ENCODE data around the gene SLC4A1AP. TPM values are rescaled to one million over a fixed set of nuclear protein-coding genes. Genes with fewer than 3 reads are reported as not detected.
"Not testable (repeated sequence)": the region's sequence is repeated elsewhere in the genome, so short reads cannot be mapped to it uniquely, and the experiment has no call there.

Gene SLC4A1AP
- total RNA-seq, 1 experiment from 2014 or later: 27.6 TPM

GRCh38 chr2:27647289-27647688 is 16.4 kb upstream of the SLC4A1AP start:
- in situ Hi-C loops (cut with HindIII; ENCODE audit: low pct_unique_long_range_greater_than_20kb, low sequenced_read_pairs): no loop called here
- no peak for DNase-seq (ENCODE audit: low read depth)

- no peak for DNase-seq (ENCODE audit: low read depth)
- in situ Hi-C loops (cut with HindIII; ENCODE audit: low pct_unique_long_range_greater_than_20kb, low sequenced_read_pairs): no loop called here
Observed at GRCh38 chr2:27647737-27648136, 16.0 kb upstream of the SLC4A1AP start.

- in situ Hi-C loops (cut with HindIII; ENCODE audit: low pct_unique_long_range_greater_than_20kb, low sequenced_read_pairs): no loop called here
- DNase-seq (ENCODE audit: low read depth): no peak
Observed at GRCh38 chr2:27651056-27651455, 12.6 kb upstream of the SLC4A1AP start.

- DNase-seq (ENCODE audit: low read depth): no peak
- in situ Hi-C loops (cut with HindIII; ENCODE audit: low pct_unique_long_range_greater_than_20kb, low sequenced_read_pairs): no loop called here
Observed at GRCh38 chr2:27652341-27652740, 11.3 kb upstream of the SLC4A1AP start.

- DNase-seq (ENCODE audit: low read depth): peak; percentile 12
- in situ Hi-C loops (cut with HindIII; ENCODE audit: low pct_unique_long_range_greater_than_20kb, low sequenced_read_pairs): no loop called here
Observed at GRCh38 chr2:27652790-27653189, 10.9 kb upstream of the SLC4A1AP start.

- peak; percentile 56 for DNase-seq (ENCODE audit: low read depth)
- in situ Hi-C loops (cut with HindIII; ENCODE audit: low pct_unique_long_range_greater_than_20kb, low sequenced_read_pairs): no loop called here
Observed at GRCh38 chr2:27653397-27653796, 10.3 kb upstream of the SLC4A1AP start.

- DNase-seq (ENCODE audit: low read depth): peak; percentile 29
- in situ Hi-C loops (cut with HindIII; ENCODE audit: low pct_unique_long_range_greater_than_20kb, low sequenced_read_pairs): no loop called here
Observed at GRCh38 chr2:27655155-27655951, 8.3 kb upstream of the SLC4A1AP start.

- no peak for DNase-seq (ENCODE audit: low read depth)
- in situ Hi-C loops (cut with HindIII; ENCODE audit: low pct_unique_long_range_greater_than_20kb, low sequenced_read_pairs): no loop called here
Observed at GRCh38 chr2:27661371-27661770, 2.3 kb upstream of the SLC4A1AP start.

- DNase-seq (ENCODE audit: low read depth): no peak
- in situ Hi-C loops (cut with HindIII; ENCODE audit: low pct_unique_long_range_greater_than_20kb, low sequenced_read_pairs): no loop called here
Observed at GRCh38 chr2:27664154-27664574, 475 bp downstream of the SLC4A1AP start.

- in situ Hi-C loops (cut with HindIII; ENCODE audit: low pct_unique_long_range_greater_than_20kb, low sequenced_read_pairs): no loop called here
- DNase-seq (ENCODE audit: low read depth): no peak
Observed at GRCh38 chr2:27664622-27665363, 1.1 kb downstream of the SLC4A1AP start.

- no peak for DNase-seq (ENCODE audit: low read depth)
- in situ Hi-C loops (cut with HindIII; ENCODE audit: low pct_unique_long_range_greater_than_20kb, low sequenced_read_pairs): no loop called here
Observed at GRCh38 chr2:27667446-27667845, 3.8 kb downstream of the SLC4A1AP start.

GRCh38 chr2:27671235-27671634 is 7.5 kb downstream of the SLC4A1AP start:
- in situ Hi-C loops (cut with HindIII; ENCODE audit: low pct_unique_long_range_greater_than_20kb, low sequenced_read_pairs): no loop called here
- no peak for DNase-seq (ENCODE audit: low read depth)

GRCh38 chr2:27672723-27673486 is 9.2 kb downstream of the SLC4A1AP start:
- in situ Hi-C loops (cut with HindIII; ENCODE audit: low pct_unique_long_range_greater_than_20kb, low sequenced_read_pairs): no loop called here
- no peak for DNase-seq (ENCODE audit: low read depth)

- in situ Hi-C loops (cut with HindIII; ENCODE audit: low pct_unique_long_range_greater_than_20kb, low sequenced_read_pairs): no loop called here
- DNase-seq (ENCODE audit: low read depth): no peak
Observed at GRCh38 chr2:27680571-27680970, 16.9 kb downstream of the SLC4A1AP start.

GRCh38 chr2:27681841-27682240 is 18.2 kb downstream of the SLC4A1AP start:
- peak; percentile 36 for DNase-seq (ENCODE audit: low read depth)
- in situ Hi-C loops (cut with HindIII; ENCODE audit: low pct_unique_long_range_greater_than_20kb, low sequenced_read_pairs): no loop called here

- DNase-seq (ENCODE audit: low read depth): peak; percentile 86
- in situ Hi-C loops (cut with HindIII; ENCODE audit: low pct_unique_long_range_greater_than_20kb, low sequenced_read_pairs): not testable (repeated sequence)
Observed at GRCh38 chr2:27682334-27682771, 18.7 kb downstream of the SLC4A1AP start.

- in situ Hi-C loops (cut with HindIII; ENCODE audit: low pct_unique_long_range_greater_than_20kb, low sequenced_read_pairs): no loop called here
- DNase-seq (ENCODE audit: low read depth): peak; percentile 92
Observed at GRCh38 chr2:27683390-27684071, 19.8 kb downstream of the SLC4A1AP start.

GRCh38 chr2:27685006-27685405 is 21.3 kb downstream of the SLC4A1AP start:
- DNase-seq (ENCODE audit: low read depth); in situ Hi-C loops (cut with HindIII; ENCODE audit: low pct_unique_long_range_greater_than_20kb, low sequenced_read_pairs): not testable (repeated sequence)

All from Caki2 (cell line).